Activated T-helper 17 cell treated with anti-CD3 and anti-CD28 coated beads, Interleukin-2, amount 50 U/mL, for 72 hours (primary cell): ENCODE results near the gene RMI2. TPM values are rescaled to one million over a fixed set of nuclear protein-coding genes. Genes with fewer than 3 reads are reported as not detected.
A peak's percentile ranks its signal among the peaks of the same experiment; 100 is the strongest.

ENCODE experiments used
- ATAC-seq: fragments of 150-1000 bp; cut with Tn5 transposase; replicated peaks from 2 replicates; pipeline ENCODE4 v1.10.0; 2021; ENCODE audit warnings: mild to moderate bottlenecking, moderate library complexity
- H3K27ac Mint-ChIP-seq: one replicate; pipeline ENCODE4 v1.8.0; 2022; ENCODE audit warnings: mixed read lengths
- H3K27me3 Mint-ChIP-seq: one replicate; pipeline ENCODE4 v1.8.0; 2022; ENCODE audit warnings: mixed read lengths
- H3K36me3 Mint-ChIP-seq: one replicate; pipeline ENCODE4 v1.8.0; 2022; ENCODE audit warnings: low read depth, mild to moderate bottlenecking, mixed read lengths
- H3K4me1 Mint-ChIP-seq: one replicate; pipeline ENCODE4 v1.8.0; 2022; ENCODE audit warnings: mixed read lengths
- H3K4me3 Mint-ChIP-seq: one replicate; pipeline ENCODE4 v1.8.0; 2022; ENCODE audit warnings: mild to moderate bottlenecking, mixed read lengths
- H3K9me3 Mint-ChIP-seq: one replicate; pipeline ENCODE4 v1.8.0; 2022; ENCODE audit warnings: mixed read lengths
- total RNA-seq, 2 donors: library from RNA; stranded (reverse); gene quantifications; one replicate each; pipeline ENCODE4 v1.2.3, GENCODE V29; 2022

Gene RMI2
- total RNA-seq, 2 donors from 2014 or later, result 31.6 to 34.3 TPM

- Mint-ChIP-seq H3K4me3 (no peak overlapping the region), H3K4me1 (peaks cover 23% of the 10 kb centered on the region), H3K36me3 (peaks cover 37% of the 10 kb centered on the region), H3K27ac (no peak overlapping the region), H3K27me3 (no peaks in the 10 kb centered on the region), H3K9me3 (no peaks in the 10 kb centered on the region)
- ATAC-seq, result no peak
These were observed 5.3 kb downstream of the RMI2 start for GRCh38 chr16:11350519-11350918.

- peaks cover 3% of the 10 kb centered on the region for H3K27me3 Mint-ChIP-seq
- H3K36me3 Mint-ChIP-seq, result peaks cover 36% of the 10 kb centered on the region
- peaks cover 27% of the 10 kb centered on the region for H3K4me1 Mint-ChIP-seq
- no peak overlapping the region for H3K4me3 Mint-ChIP-seq
- ATAC-seq, result no peak
- H3K27ac Mint-ChIP-seq, result no peak overlapping the region
- no peaks in the 10 kb centered on the region for H3K9me3 Mint-ChIP-seq
These were observed 5.7 kb downstream of the RMI2 start for GRCh38 chr16:11350921-11351335.

GRCh38 chr16:11353158-11353557 lies 7.9 kb downstream of the RMI2 start:
- Mint-ChIP-seq H3K27me3 (peaks cover 7% of the 10 kb centered on the region), H3K27ac (no peak overlapping the region), H3K4me1 (peaks cover 32% of the 10 kb centered on the region), H3K4me3 (peak overlapping the region; percentile 72), H3K9me3 (no peaks in the 10 kb centered on the region), H3K36me3 (peaks cover 33% of the 10 kb centered on the region)
- ATAC-seq, result no peak

GRCh38 chr16:11354407-11354732 lies 9.1 kb downstream of the RMI2 start:
- Mint-ChIP-seq H3K4me1 (peaks cover 27% of the 10 kb centered on the region), H3K27me3 (peaks cover 7% of the 10 kb centered on the region), H3K27ac (peak overlapping the region; percentile 84), H3K4me3 (peak overlapping the region; percentile 72), H3K36me3 (peaks cover 33% of the 10 kb centered on the region), H3K9me3 (no peaks in the 10 kb centered on the region)
- peak; percentile 25 for ATAC-seq

- H3K4me3 Mint-ChIP-seq, result peak overlapping the region; percentile 72
- H3K4me1 Mint-ChIP-seq, result peaks cover 27% of the 10 kb centered on the region
- H3K27ac Mint-ChIP-seq, result peak overlapping the region; percentile 84
- peaks cover 7% of the 10 kb centered on the region for H3K27me3 Mint-ChIP-seq
- peaks cover 33% of the 10 kb centered on the region for H3K36me3 Mint-ChIP-seq
- H3K9me3 Mint-ChIP-seq, result no peaks in the 10 kb centered on the region
- peak; percentile 91 for ATAC-seq
These were observed 9.7 kb downstream of the RMI2 start for GRCh38 chr16:11354733-11355574.

- H3K4me3 Mint-ChIP-seq, result peak overlapping the region; percentile 72
- H3K27ac Mint-ChIP-seq, result peak overlapping the region; percentile 84
- no peak for ATAC-seq
- peaks cover 7% of the 10 kb centered on the region for H3K27me3 Mint-ChIP-seq
- no peaks in the 10 kb centered on the region for H3K9me3 Mint-ChIP-seq
- peaks cover 27% of the 10 kb centered on the region for H3K36me3 Mint-ChIP-seq
- H3K4me1 Mint-ChIP-seq, result peaks cover 31% of the 10 kb centered on the region
These were observed 10.6 kb downstream of the RMI2 start for GRCh38 chr16:11355862-11356261.

GRCh38 chr16:11356573-11357331 lies 11.5 kb downstream of the RMI2 start:
- no peak overlapping the region for H3K27ac Mint-ChIP-seq
- peaks cover 39% of the 10 kb centered on the region for H3K4me1 Mint-ChIP-seq
- H3K36me3 Mint-ChIP-seq, result peaks cover 18% of the 10 kb centered on the region
- peaks cover 7% of the 10 kb centered on the region for H3K27me3 Mint-ChIP-seq
- no peak for ATAC-seq
- peak overlapping the region; percentile 72 for H3K4me3 Mint-ChIP-seq
- H3K9me3 Mint-ChIP-seq, result no peaks in the 10 kb centered on the region

- peaks cover 7% of the 10 kb centered on the region for H3K27me3 Mint-ChIP-seq
- H3K4me3 Mint-ChIP-seq, result no peak overlapping the region
- no peak overlapping the region for H3K27ac Mint-ChIP-seq
- H3K4me1 Mint-ChIP-seq, result peaks cover 51% of the 10 kb centered on the region
- H3K9me3 Mint-ChIP-seq, result no peaks in the 10 kb centered on the region
- H3K36me3 Mint-ChIP-seq, result peaks cover under 1% of the 10 kb centered on the region
- no peak for ATAC-seq
These were observed 13.3 kb downstream of the RMI2 start for GRCh38 chr16:11358531-11358930.

- H3K4me3 Mint-ChIP-seq, result no peak overlapping the region
- H3K4me1 Mint-ChIP-seq, result peaks cover 46% of the 10 kb centered on the region
- ATAC-seq, result no peak
- H3K9me3 Mint-ChIP-seq, result no peaks in the 10 kb centered on the region
- H3K36me3 Mint-ChIP-seq, result no peaks in the 10 kb centered on the region
- no peak overlapping the region for H3K27ac Mint-ChIP-seq
- peaks cover 7% of the 10 kb centered on the region for H3K27me3 Mint-ChIP-seq
These were observed 14.1 kb downstream of the RMI2 start for GRCh38 chr16:11359370-11359769.

- H3K9me3 Mint-ChIP-seq, result no peaks in the 10 kb centered on the region
- H3K27ac Mint-ChIP-seq, result no peak overlapping the region
- H3K4me1 Mint-ChIP-seq, result peaks cover 34% of the 10 kb centered on the region
- no peak for ATAC-seq
- peaks cover 5% of the 10 kb centered on the region for H3K27me3 Mint-ChIP-seq
- H3K4me3 Mint-ChIP-seq, result peak overlapping the region; percentile 69
- H3K36me3 Mint-ChIP-seq, result no peaks in the 10 kb centered on the region
These were observed 15.5 kb downstream of the RMI2 start for GRCh38 chr16:11360641-11361373.

GRCh38 chr16:11361701-11362451 lies 16.6 kb downstream of the RMI2 start:
- Mint-ChIP-seq H3K4me1 (peaks cover 30% of the 10 kb centered on the region), H3K36me3 (no peaks in the 10 kb centered on the region), H3K27me3 (peaks cover 3% of the 10 kb centered on the region), H3K4me3 (peak overlapping the region; percentile 69), H3K27ac (peak overlapping the region; percentile 32), H3K9me3 (no peaks in the 10 kb centered on the region)
- ATAC-seq, result peak; percentile 22

GRCh38 chr16:11363927-11364258 lies 18.6 kb downstream of the RMI2 start:
- ATAC-seq, result no peak
- no peaks in the 10 kb centered on the region for H3K27me3 Mint-ChIP-seq
- no peaks in the 10 kb centered on the region for H3K36me3 Mint-ChIP-seq
- H3K27ac Mint-ChIP-seq, result no peak overlapping the region
- H3K9me3 Mint-ChIP-seq, result no peaks in the 10 kb centered on the region
- H3K4me3 Mint-ChIP-seq, result no peak overlapping the region
- H3K4me1 Mint-ChIP-seq, result peaks cover 27% of the 10 kb centered on the region

GRCh38 chr16:11367483-11367906 lies 22.2 kb downstream of the RMI2 start:
- ATAC-seq, result no peak
- Mint-ChIP-seq H3K27me3 (no peaks in the 10 kb centered on the region), H3K36me3 (no peaks in the 10 kb centered on the region), H3K4me1 (peaks cover 11% of the 10 kb centered on the region), H3K9me3 (no peaks in the 10 kb centered on the region), H3K4me3 (no peak overlapping the region), H3K27ac (no peak overlapping the region)
